Cerebellar cortex (tissue), 1 donor: ENCODE results near the gene ACAD10.
"Not testable (repeated sequence)": the region's sequence is repeated elsewhere in the genome, so short reads cannot be mapped to it uniquely, and the experiment has no call there.

Experiments used
- DNase-seq: peaks from one replicate; pipeline ENCODE4 v3.0.0-alpha.2; 2015; ENCODE audit warnings: low spot score

ACAD10 gene

DNA sequence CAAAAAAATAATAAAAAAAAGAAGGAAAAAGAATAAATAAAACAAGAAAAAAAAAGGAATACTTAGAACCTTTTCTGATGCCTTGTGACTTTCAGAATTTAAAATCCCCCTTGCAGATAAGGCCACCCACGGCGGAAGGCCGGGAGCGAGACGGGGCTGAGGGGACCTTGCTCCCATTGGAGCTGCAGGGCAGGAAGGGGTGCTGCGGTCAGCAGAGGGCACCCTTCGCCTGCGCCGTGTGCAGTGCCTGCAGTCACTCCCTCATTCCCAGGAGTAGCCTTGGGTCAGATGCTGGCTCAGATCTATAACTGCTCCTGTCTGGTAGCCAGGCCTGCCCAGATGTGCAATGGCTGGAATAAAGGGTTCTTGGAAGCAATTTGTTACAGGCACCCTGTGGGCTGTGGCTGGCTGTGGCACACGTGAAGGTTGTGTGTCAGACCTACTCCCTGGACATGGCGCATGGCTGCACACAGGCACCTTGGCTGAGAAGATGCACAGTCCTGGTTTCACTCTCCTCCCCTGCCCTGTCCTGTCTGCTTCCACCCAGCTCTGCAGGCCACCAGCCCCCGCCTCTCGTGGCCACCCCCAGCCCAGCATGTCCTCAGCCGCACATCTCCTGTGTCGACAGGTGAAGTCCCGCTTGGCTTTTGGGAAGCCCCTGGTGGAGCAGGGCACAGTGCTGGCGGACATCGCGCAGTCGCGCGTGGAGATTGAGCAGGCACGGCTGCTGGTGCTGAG lies 67.5 kb downstream of the ACAD10 start:
- peak; percentile 62 for DNase-seq

DNA sequence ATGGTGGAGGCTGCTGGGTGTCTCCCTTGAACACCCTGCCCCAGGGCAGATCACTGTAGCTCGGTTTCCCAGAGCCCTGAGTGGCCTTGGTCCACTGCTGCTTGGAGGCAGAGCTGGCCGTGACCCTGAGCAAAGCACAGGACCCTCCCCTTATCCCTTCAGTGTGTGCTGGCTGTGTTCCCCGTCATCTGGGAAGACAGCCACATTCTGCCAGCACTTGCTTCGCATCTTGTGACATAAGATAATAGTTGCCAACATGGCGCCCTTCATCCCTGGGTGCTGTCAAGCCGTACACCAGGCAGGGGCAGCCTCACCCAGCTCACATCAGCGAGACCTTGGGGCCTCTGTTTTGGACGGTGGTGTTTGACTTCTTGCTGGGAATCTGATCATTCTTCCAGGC lies 68.8 kb downstream of the ACAD10 start:
- no peak for DNase-seq

DNA sequence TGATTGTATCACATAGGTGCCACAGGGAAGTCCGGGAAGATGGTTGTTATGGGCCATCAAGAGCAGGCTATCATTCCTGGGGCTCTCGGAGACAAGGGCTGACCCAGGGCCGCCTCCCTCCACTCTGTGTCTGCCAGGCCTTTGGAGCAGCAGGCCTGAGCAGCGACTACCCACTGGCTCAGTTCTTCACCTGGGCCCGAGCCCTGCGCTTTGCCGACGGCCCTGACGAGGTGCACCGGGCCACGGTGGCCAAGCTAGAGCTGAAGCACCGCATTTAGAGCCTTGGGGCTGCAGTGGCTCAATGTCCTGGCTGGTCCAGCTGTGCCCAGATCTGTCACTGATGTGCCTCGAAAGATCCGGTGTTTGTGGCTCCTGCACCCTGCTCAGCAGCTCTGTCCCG lies 70.3 kb downstream of the ACAD10 start:
- no peak for DNase-seq

DNA sequence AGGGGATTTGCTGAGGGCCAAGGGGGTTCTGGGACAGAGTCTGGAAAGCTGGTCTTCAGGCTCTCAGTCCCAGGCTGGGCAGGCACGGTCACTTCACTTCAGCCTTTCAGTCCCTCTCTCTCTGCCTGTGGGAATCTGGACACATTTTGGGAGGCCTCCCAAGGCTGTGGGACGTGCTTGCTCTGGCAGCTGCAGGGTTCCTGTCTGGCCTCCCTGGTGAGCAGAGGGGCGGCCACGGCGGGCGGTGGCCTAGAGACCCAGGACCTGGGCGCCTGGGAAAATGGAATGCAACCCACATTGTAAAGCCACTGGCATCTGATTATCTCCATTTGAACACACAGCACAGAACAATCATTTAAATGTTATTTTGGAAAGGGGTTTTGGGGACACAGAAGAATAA lies 70.8 kb downstream of the ACAD10 start:
- DNase-seq: no peak

- peak; percentile 47 for DNase-seq
Observed at GRCh38 chr12:111757361-111758119, 71.7 kb downstream of the ACAD10 start.

GRCh38 chr12:111758120-111758561 lies 72.3 kb downstream of the ACAD10 start:
- peak; percentile 87 for DNase-seq

- DNase-seq: no peak
Observed at GRCh38 chr12:111759271-111759670, 73.4 kb downstream of the ACAD10 start.

GRCh38 chr12:111759991-111760390 lies 74.1 kb downstream of the ACAD10 start:
- no peak for DNase-seq

GRCh38 chr12:111761099-111761498 lies 75.2 kb downstream of the ACAD10 start:
- no peak for DNase-seq

DNA sequence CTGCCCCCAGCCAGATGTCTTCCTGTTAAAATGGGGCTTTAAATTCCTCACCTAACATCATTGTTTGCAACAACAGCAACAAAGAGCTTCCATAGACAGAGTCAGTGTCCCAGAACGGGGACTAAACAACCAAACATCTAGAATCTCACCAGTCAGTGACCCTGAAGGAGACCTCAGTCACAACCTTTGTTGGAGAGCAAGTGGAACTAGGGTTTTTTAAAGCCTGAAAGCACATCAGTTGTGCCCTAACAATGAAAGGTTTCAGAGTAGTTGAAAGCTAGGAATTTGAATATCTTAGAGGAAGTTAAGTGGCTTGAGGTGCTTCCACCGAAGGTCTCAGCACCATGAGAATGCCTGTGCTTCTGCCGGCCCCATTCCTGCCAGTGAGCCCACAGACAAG lies 75.9 kb downstream of the ACAD10 start:
- no peak for DNase-seq

DNA sequence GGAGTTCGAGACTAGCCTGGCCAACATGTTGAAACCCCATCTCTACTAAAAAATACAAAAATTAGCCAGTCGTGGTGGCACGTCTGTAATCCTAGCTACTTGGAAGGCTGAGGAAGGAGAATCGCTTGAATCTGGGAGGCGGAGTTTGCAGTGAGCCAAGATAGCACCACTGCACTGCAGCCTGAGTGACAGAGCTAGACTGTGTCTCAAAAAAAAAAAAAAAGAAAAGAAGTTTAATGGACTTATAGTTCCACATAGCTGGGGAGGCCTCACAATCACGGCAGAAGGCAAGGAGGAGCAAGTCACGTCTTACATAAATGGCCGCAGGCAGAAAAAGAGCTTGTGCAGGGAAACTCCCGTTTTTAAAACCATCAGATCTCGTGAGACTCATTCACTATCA lies 77.7 kb downstream of the ACAD10 start:
- not testable (repeated sequence) for DNase-seq

- no peak for DNase-seq
Observed at GRCh38 chr12:111764120-111764821, 78.4 kb downstream of the ACAD10 start.

DNA sequence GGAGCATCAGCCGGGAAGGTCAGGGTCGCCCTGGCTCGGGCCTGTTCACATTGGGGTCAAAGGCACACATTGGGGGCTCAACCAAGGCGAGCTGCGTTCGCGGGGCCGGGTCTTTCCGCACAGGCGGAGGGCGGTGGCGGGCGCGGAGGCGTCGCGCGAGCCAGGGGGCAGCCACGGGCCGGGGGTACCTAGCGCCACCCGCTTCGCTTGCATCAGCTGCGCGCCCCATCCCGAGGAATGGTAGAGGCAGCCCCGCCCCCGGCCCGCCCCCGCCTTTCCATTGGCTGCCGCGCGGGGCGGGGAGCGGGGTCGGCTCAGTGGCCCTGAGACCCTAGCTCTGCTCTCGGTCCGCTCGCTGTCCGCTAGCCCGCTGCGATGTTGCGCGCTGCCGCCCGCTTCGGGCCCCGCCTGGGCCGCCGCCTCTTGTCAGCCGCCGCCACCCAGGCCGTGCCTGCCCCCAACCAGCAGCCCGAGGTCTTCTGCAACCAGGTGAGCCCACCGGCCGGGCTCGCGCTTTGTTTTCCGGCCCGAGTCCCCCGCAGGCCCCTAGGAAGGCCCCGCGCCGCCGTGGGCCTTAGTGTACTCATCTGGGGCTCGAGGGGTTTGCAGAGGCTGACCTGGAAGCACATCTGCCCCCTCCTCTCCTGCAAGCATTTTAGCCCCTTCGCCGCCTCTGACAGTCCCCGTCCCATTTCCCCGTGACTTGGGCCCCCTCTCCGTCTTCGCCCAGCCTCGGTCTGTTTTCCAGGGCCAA lies 80.9 kb downstream of the ACAD10 start, which contains the start of gene ALDH2:
TSS of gene ALDH2 (plus strand) at position 326 of the 754 bp plus-strand sequence. CDS start at position 376, 50 bp downstream.
- DNase-seq: peak; percentile 74

GRCh38 chr12:111767362-111768158 lies 81.7 kb downstream of the ACAD10 start:
- DNase-seq: peak; percentile 25

DNA sequence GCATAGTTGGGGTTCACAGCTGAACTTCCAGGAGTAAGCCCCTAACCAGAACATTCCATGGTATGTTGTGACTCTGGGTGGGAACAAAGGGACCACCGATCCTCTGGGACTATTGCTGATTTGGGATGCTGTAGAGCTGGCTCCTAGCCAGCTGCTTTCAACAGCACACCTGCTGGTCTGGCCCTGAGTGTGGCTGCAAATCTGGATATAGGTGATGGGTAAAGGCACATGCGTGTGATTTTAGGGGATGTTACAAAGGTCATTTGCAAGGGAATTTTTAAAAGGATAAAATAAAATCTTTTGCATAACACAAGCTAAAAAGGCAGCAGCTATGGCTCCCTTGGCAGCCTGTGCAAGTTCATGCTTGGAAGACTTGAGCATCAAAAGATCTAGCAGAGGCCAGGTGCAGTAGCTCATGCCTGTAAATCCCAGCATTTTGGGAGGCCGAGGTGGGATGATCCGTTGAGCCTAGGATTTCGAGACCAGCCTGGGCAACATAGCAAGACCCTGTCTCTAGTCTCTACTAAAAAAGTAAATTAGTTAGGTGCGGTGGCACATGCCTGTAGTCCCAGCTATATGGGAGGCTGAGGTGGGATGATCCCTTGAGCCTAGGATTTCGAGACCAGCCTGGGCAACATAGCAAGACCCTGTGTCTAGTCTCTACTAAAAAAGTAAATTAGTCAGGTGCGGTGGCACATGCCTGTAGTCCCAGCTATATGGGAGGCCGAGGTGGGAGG lies 82.5 kb downstream of the ACAD10 start:
- DNase-seq: no peak

- no peak for DNase-seq
Observed at GRCh38 chr12:111769599-111769998, 83.7 kb downstream of the ACAD10 start.

GRCh38 chr12:111773801-111774551 lies 88.1 kb downstream of the ACAD10 start:
- DNase-seq: no peak

GRCh38 chr12:111775205-111776193 lies 89.6 kb downstream of the ACAD10 start:
- peak; percentile 17 for DNase-seq
